ENCODE data around the gene DRAM1.
A peak's percentile ranks its signal among the peaks of the same experiment; 100 is the strongest.
"Not testable (repeated sequence)": the region's sequence is repeated elsewhere in the genome, so short reads cannot be mapped to it uniquely, and the experiment has no call there.

The DRAM1 gene

GRCh38 chr12:101876861-101877805, at the start of gene DRAM1:
Gene DRAM1, plus strand, starts transcription at chr12:101877580. Its CDS starts 210 bp downstream, at chr12:101877790.
- peak; percentile 88 for DNase-seq

DNA sequence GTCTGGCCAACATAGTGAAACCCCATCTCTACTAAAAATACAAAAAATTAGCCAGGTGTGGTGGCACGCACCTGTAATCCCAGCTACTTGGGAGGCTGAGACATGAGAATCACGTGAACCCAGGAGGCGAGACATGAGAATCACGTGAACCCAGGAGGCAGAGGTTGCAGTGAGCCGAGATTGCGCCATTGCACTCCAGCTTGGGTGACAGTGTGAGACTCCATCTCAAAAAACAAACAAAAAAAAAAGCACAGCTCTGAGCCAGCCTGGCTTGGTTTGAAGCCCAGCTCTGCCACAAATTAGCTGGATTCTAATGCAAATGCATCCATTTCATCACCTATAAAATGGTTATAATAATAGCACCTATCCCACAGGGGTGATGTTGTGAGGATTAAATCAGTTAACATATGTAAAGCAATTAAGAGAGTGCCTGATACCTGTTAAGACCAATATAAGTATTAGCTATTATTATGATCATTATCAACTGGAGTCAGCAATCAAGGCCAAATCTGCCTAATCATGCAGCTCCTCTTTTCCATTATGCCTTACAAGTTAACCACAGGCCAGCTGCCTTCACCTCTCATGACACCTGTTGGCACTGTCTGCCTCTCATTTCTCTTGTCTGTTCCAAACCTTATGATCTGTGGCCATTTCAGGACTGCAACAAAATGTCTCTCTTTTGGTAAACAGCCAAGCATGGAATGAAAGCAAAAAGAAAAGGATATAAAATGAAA, 48.8 kb upstream of the DRAM1 start:
- DNase-seq: no peak

GRCh38 chr12:101829639-101830366, 47.6 kb upstream of the DRAM1 start:
- no peak for DNase-seq

DNA sequence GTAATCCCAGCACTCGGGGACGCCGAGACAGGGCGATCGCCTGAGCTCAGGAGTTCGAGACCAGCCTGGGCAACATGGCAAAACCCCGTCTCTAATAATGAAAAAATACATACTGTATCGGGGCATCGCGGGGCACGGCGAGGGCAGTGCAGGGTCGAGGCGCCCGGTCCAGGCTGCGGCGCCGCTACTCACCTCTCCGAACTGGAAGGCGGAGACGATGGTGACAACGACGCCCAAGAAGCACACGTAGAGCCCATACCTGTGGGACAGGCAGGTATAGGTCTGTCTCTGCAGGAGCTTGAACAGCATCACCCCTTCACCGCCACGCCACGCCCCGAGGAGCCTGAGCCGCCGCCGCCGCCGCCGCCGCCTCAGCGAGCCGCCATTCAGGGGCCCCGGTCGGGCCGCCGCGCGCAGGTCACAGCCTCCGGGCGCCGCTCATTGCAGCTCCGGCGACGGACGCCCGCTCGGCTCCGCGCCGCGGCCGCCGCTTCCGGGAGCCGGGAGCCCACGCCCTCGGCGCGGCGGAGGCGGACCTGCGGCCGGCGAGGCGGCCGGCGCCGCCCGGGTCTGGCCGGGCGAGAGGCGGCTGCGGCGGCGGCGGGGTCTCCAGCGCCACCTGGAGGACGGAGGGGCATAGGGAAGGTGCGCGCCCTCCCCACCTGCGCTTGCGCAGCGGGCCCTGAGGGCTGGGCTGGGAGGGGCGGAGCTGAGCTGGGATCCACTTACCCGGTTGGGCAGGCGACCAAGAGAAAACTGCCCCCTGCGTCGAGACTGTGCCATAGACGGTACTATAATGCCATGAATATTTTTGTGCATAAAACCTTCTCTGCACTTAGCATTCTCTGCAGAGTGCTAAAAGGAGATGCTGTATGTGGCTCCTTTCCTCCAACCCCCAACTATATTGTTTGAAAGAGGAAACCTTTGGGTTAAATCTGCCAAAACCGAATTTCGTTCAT, 46.7 kb upstream of the DRAM1 start, which contains the start of gene GNPTAB:
Gene GNPTAB, minus strand, starts transcription at position 593 of the 959 bp plus-strand sequence. Its CDS starts 284 bp downstream, at position 309.
- peak; percentile 98 for DNase-seq

DNA sequence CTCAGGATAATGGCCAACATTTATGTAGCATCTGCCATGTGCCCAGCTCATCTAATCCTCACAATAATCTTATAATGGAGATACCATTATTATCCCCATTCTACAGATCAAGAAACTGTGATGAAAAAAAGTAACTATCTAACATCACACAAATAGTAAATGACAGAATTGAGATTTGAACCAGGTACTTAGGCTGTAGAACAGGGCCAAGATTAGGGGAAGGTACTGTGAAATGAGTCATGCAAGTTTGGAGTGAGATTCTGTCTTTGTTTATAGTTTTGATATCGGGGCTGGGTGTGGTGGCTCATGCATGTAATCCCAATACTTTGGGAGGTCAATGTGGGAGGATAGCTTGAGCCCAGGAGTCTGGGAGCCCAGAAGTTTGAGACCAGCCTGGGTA, 45.4 kb upstream of the DRAM1 start:
- no peak for DNase-seq

- no peak for DNase-seq
These were observed 38.6 kb upstream of the DRAM1 start for GRCh38 chr12:101838628-101839323.

GRCh38 chr12:101839324-101840283, 37.8 kb upstream of the DRAM1 start:
- DNase-seq: peak; percentile 84

DNA sequence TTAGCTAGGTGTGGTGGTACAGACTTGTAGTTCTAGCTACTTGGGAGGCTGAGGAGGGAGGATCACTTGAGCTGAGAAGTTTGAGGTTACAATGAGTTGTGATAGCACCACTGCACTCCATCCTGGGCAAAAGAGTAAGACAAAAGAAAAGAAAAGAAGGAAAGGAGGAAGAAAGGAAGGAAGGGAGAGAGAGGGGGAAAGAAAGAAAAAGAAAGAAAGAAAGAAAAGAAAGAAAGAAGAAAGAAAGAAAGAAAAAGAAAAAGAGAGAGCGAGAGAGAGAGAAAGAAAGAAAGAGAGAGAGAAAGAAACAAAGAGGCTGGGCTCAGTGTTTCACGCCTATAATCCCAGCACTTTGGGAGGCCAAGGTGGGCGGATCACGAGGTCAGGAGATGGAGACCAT, 36.3 kb upstream of the DRAM1 start:
- no peak for DNase-seq

- DNase-seq: no peak
These were observed 32.2 kb upstream of the DRAM1 start for GRCh38 chr12:101845137-101845711.

GRCh38 chr12:101847325-101847724, 30.1 kb upstream of the DRAM1 start:
- DNase-seq: no peak

DNA sequence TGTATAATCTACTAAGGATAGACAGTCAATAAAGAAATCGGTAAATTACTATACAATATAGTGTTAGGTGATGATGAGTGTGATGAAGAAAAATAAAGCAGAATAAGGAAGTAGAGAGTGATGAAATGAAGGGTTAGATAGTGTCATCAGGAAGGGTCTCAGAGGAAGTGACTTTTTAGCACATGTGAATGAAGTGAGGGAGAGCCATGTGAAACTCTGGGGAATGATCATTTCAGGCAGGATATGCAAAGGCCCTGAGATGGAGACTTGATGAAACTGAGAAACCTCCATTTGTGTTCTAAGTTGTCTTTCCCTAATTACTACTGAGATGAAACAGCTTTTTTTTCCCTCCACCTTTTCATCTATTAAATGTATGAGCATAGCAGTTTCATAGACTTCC, 27.2 kb upstream of the DRAM1 start:
- DNase-seq: no peak

GRCh38 chr12:101852998-101853397, 24.4 kb upstream of the DRAM1 start:
- DNase-seq: no peak

DNA sequence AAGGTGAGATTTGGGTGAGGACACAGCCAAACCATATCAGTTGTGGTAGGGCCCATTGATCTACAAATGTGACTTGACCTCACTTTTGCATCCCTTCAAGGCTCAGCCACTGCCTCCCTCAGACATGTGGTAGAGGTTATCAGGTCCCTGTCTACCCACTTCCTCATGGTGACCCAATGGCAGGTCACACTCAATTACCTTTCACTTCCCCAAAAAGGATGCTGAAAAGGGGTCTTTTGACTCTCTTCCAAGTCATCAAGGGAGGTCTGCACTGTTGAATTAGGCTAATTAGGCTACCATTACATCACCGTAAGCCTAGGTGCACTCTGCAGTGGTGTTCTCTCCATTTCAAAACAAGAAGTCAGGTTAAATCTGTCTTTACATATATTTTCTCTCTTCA, 22.6 kb upstream of the DRAM1 start:
- DNase-seq: no peak

- DNase-seq: no peak
These were observed 22.0 kb upstream of the DRAM1 start for GRCh38 chr12:101855364-101855884.

DNA sequence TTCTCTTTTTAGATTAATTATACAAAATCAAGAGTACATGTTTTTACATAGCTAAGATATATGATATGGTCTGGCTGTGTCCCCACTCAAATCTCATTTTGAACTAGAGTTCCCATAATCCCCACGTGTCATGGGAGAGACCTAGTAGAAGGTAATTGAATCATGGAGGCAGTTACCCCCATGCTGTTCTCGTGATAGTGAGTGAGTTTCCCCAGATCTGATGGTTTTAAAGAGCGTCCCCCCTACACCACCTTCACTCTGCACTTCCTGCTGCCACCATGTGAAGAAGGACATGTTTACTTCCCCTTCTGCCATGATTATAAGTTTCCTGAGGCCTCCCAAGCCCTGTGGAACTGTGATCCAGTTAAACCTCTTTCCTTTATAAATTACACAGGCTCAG, 21.4 kb upstream of the DRAM1 start:
- DNase-seq: no peak

- DNase-seq: not testable (repeated sequence)
These were observed 20.8 kb upstream of the DRAM1 start for GRCh38 chr12:101856614-101857013.

- DNase-seq: no peak
These were observed 20.3 kb upstream of the DRAM1 start for GRCh38 chr12:101857043-101857558.

- DNase-seq: no peak
These were observed 19.0 kb upstream of the DRAM1 start for GRCh38 chr12:101858361-101858760.
